Memory B cell (primary cell): Measurements from ENCODE around the gene OR2F1.

Experiments
- ATAC-seq: fragments of 150-1000 bp; cut with Tn5 transposase; 2 replicates; pipeline ENCODE4 v1.10.0; 2021; ENCODE audit warnings: low read depth, mild to moderate bottlenecking, moderate library complexity
- DNase-seq, 2 donors: peaks; one replicate each; pipeline ENCODE4 v3.0.0; 2022; ENCODE audit warnings: low spot score in 2 of 2
- H3K27ac Mint-ChIP-seq: one replicate; pipeline ENCODE4 v1.8.0; 2022; ENCODE audit warnings: mild to moderate bottlenecking, moderate library complexity, mixed read lengths
- H3K27me3 Mint-ChIP-seq: one replicate; pipeline ENCODE4 v1.8.0; 2022; ENCODE audit warnings: mixed read lengths
- H3K36me3 Mint-ChIP-seq: one replicate; pipeline ENCODE4 v1.8.0; 2022; ENCODE audit warnings: mild to moderate bottlenecking, mixed read lengths
- H3K4me1 Mint-ChIP-seq: one replicate; pipeline ENCODE4 v1.8.0; 2022; ENCODE audit warnings: mixed read lengths
- H3K4me3 Mint-ChIP-seq: one replicate; pipeline ENCODE4 v1.8.0; 2022; ENCODE audit warnings: mild to moderate bottlenecking, moderate library complexity, mixed read lengths
- H3K9me3 Mint-ChIP-seq: one replicate; pipeline ENCODE4 v1.8.0; 2022; ENCODE audit warnings: mixed read lengths

OR2F1 gene

DNA sequence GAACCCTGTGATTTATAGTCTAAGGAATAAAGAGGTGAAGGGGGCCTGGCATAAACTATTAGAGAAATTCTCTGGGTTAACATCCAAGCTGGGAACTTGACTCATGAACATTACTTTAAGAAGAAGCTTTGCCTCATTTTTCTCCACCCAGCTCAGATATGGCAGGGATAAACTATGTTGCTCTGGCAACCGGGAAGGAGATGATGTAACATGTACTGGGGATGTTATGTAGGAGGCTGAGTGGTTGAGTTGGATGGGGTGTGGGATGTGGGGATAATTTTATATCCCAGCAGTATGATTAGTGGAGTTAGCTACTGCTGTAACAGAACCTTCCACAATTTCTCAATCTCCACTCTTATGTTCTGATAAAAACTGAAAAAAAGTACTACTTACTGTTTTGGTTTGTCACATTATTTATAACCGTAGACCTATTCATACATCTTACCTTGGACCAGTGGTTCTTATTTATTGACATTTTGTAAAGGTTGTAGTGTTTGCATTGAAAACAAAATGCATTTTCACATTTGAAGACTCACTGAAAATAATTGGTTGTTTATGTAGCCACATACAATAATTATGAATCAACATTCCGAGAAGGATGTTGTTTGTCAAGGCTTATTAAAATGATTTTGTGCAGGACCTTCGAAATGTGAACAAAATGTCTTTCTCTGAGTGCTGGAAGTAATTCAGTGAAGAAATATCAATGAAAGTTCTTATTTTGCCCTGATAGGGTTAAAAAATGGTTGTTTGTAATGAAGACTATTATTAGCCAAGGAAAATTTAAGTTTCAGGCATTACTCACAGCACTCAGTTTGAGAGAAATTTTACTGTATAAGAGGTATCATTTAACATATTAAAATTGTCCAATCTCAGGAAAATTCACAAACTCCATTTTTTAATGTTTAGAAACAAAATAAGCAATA, 18.3 kb upstream of the OR2F1 start:
- ATAC-seq: no peak
- no peaks in the 10 kb centered on the region for H3K4me1 Mint-ChIP-seq
- no peak overlapping the region for H3K4me3 Mint-ChIP-seq
- DNase-seq: no peak
- H3K36me3 Mint-ChIP-seq: peaks cover 4% of the 10 kb centered on the region
- peaks cover 7% of the 10 kb centered on the region for H3K9me3 Mint-ChIP-seq
- no peak overlapping the region for H3K27ac Mint-ChIP-seq
- H3K27me3 Mint-ChIP-seq: peaks cover 20% of the 10 kb centered on the region

DNA sequence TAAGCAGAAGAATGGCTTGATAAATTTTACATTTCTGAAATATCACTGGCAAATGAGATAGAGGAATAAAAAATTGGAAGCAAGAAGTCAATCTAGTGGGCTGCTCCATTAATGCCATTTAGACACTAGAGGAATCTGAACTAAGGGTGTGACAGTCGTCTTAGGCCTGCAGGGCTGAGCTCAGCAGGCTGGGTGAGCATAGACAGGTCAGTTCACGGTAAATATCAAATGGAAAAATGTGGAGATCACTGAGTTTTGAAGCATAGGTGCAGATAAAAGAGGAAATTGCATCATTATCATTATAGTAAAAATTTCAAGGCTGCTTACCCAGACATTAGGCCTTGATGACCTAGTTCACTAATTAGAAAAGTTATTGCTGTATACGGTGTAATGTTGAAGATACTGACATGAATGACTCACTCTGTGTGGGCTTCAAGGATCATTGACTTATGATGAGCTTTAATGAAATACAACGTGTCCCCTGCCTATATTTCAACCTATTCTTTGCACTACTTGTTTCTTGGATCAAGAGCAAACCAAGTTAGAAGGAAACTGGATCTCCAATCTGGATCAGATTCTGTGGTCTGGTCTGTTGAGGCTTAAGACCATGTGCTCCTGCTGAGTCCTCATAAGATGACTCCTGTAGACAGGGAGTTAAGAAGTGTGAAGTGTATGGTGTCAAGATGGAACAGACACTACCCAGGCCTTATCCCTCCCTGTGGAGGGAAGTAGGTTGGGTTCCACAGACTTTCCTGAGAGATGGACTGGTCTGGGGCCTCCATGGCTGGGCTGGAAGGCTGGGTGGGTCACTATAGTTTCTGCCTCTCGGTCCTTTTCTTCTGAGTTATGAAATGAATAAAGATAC, 16.0 kb upstream of the OR2F1 start:
- peaks cover 19% of the 10 kb centered on the region for H3K27me3 Mint-ChIP-seq
- no peaks in the 10 kb centered on the region for H3K4me1 Mint-ChIP-seq
- H3K36me3 Mint-ChIP-seq: peaks cover 2% of the 10 kb centered on the region
- H3K27ac Mint-ChIP-seq: no peak overlapping the region
- H3K9me3 Mint-ChIP-seq: peaks cover 2% of the 10 kb centered on the region
- no peak overlapping the region for H3K4me3 Mint-ChIP-seq
- DNase-seq (no peak), ATAC-seq (no peak)

DNA sequence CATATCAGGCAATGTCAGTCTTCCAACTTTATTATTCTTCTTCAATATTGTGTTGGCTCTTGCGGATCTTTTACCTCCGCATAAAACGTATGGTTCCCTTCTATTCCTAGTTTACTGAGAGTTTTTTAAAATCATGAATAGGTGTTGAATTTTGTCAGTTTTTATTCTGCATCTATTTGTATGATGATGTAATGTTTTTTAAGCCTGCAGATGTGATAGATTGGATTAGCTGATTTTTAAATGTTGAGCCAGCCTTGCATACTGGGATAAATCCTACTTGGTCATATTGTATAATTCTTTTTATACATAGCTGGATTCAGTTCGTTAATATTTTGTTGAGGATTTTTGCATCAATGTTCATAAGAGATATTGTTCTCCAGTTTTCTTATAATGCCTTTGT, 9.2 kb upstream of the OR2F1 start:
- H3K27ac Mint-ChIP-seq: no peak overlapping the region
- peaks cover 4% of the 10 kb centered on the region for H3K9me3 Mint-ChIP-seq
- DNase-seq: no peak
- no peak overlapping the region for H3K4me3 Mint-ChIP-seq
- H3K27me3 Mint-ChIP-seq: peaks cover 13% of the 10 kb centered on the region
- no peaks in the 10 kb centered on the region for H3K4me1 Mint-ChIP-seq
- H3K36me3 Mint-ChIP-seq: no peaks in the 10 kb centered on the region
- no peak for ATAC-seq

DNA sequence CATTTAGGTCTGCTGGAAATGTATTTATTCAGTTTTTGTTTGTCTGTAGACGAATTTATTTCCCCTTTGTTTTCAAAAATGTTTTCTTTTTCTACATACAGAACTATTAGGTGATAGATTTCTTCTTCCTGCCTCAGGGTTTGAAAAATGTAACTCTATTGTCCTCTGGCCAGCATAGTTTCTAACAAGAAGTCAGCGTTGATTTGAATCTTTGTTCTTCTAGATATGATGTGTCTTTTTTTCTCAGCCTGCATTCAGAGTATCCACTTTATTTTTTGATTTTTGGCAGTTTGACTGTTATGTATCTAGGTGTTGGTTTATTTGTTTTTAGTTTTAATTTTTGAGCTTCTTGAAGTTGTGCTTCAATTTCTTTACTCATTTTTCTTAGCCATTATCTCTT, 7.5 kb upstream of the OR2F1 start:
- Mint-ChIP-seq H3K9me3 (peaks cover 1% of the 10 kb centered on the region), H3K27me3 (peaks cover 11% of the 10 kb centered on the region), H3K27ac (no peak overlapping the region), H3K36me3 (no peaks in the 10 kb centered on the region), H3K4me1 (no peaks in the 10 kb centered on the region), H3K4me3 (no peak overlapping the region)
- ATAC-seq (no peak), DNase-seq (no peak)

DNA sequence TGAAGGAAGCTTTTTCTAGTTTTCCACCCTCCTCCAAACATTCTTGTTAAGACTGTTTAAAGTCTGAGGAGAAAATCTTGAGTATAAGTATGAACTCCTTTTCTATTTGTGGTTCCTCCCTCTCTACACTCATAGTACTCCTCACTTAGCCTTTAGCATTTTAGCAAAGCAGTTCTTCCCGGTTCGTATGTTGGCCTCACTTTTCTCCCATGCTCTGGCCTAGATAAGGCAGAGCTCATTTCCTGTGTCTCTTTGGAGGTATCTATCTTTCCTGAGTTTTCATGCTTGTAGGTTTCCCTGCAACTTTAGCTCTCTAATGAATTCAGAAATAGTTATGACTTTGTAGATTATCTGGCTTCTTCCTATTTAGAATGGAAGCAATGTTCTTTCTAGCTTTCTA, 5.9 kb upstream of the OR2F1 start:
- H3K9me3 Mint-ChIP-seq: peaks cover 1% of the 10 kb centered on the region
- ATAC-seq (no peak), DNase-seq (no peak)
- H3K4me1 Mint-ChIP-seq: no peaks in the 10 kb centered on the region
- no peak overlapping the region for H3K4me3 Mint-ChIP-seq
- H3K27me3 Mint-ChIP-seq: peaks cover 14% of the 10 kb centered on the region
- H3K27ac Mint-ChIP-seq: no peak overlapping the region
- no peaks in the 10 kb centered on the region for H3K36me3 Mint-ChIP-seq

DNA sequence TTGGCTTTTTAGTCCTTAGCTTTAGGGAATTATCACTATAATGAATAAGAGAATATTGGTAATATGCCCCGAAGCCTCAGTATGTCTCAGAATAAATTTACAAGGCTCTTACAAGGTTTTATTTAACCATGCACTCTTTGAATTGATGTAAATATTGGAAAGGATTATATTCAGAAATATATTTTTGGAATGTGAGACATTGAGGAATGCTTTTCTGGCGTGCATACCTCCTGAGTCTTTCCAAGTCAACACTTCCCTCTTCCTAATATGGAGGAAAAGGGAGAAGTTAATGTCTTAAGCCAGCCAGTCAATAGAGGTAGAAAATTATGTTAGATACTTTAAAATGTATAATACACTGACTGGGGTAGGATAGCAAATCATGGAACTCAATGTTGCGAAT, 1.2 kb upstream of the OR2F1 start:
- Mint-ChIP-seq H3K36me3 (no peaks in the 10 kb centered on the region), H3K9me3 (no peaks in the 10 kb centered on the region), H3K27ac (no peak overlapping the region), H3K4me1 (no peaks in the 10 kb centered on the region), H3K27me3 (peaks cover 14% of the 10 kb centered on the region), H3K4me3 (no peak overlapping the region)
- DNase-seq (no peak), ATAC-seq (no peak)

DNA sequence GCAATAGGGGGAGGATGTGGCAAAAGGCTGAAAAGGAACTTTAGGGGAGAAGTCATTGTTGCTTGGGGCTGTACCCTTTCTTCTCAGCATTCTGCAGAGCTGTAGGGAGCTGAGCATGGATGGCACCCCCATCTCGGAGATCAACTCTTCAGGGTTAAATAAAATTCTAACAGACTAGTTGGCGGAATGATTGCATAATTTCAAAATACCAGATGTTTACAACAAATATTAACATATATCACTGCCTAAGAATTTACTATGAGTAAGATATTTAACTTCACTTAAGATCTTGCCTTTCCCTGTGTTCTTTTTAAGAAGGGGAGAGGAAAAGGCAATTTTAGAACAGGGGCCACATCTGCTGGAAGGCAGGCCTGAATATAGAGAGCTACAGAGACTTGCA, 509 bp upstream of the OR2F1 start:
- Mint-ChIP-seq H3K36me3 (no peaks in the 10 kb centered on the region), H3K27ac (no peak overlapping the region), H3K27me3 (peaks cover 11% of the 10 kb centered on the region), H3K9me3 (no peaks in the 10 kb centered on the region), H3K4me3 (no peak overlapping the region), H3K4me1 (no peaks in the 10 kb centered on the region)
- no peak for ATAC-seq
- DNase-seq: no peak

DNA sequence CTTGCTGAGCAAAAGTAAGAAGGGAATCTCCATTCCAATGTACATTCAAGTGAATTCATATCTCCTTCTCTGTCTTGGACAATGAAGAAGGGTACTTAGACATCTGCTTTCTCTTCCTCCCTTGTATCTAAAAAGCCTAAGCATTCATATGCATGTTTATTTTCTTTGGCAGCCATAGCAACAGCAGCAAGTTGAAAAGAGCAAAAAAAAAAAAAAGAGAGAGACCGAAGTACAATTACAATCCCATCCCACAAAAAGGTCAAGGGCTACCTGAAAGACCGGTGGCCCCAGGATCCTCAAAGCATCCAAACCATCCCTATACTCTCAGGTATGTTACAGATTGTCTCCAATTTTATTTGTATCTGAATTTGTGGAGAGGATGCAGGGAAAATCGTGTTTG, 4.1 kb downstream of the OR2F1 start:
- Mint-ChIP-seq H3K4me1 (no peaks in the 10 kb centered on the region), H3K36me3 (no peaks in the 10 kb centered on the region)

DNA sequence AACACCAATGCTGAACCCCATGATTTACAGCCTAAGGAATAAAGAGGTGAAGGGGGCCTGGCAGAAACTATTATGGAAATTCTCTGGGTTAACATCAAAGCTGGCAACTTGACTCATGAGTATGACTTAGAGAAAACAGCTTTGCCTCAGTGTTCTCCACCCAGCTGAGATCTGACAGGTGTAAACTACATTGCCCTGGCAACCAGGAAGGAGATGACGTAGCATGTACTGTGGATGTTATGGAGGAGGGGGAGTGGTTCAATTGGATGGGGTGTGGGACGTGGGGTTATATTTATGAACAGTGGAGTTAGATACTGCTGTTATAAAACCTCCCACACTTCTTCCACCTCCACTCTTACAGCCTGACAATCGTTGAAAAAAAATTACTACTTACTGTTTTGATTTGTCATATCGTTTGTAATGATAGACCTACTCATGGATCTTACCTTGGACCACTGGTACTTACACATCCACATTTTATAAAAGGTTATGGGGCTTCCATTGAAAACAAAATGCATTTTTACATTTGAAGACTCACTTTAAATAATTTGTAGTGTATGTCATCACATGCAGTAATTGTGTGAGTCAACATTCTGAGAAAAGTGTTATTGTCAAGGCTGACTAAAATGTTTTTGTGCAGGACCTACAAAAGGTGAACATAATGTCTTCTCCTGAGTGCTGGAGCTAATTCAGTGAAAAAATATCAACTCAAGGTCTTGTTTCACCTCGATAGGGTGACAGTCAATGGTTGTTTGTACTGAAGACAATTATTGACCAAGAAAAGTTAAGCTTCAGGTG, 6.4 kb downstream of the OR2F1 start:
- no peaks in the 10 kb centered on the region for H3K9me3 Mint-ChIP-seq
- H3K27me3 Mint-ChIP-seq: peaks cover 7% of the 10 kb centered on the region
- no peaks in the 10 kb centered on the region for H3K4me1 Mint-ChIP-seq
- no peak overlapping the region for H3K4me3 Mint-ChIP-seq
- no peak overlapping the region for H3K27ac Mint-ChIP-seq
- DNase-seq: no peak
- ATAC-seq: no peak
- H3K36me3 Mint-ChIP-seq: no peaks in the 10 kb centered on the region

More for the DNA sequence above, 4.1 kb downstream of the OR2F1 start:
- Mint-ChIP-seq H3K27me3 (peaks cover 7% of the 10 kb centered on the region), H3K9me3 (no peaks in the 10 kb centered on the region), H3K4me3 (no peak overlapping the region), H3K27ac (no peak overlapping the region)
- ATAC-seq (no peak), DNase-seq (no peak)

DNA sequence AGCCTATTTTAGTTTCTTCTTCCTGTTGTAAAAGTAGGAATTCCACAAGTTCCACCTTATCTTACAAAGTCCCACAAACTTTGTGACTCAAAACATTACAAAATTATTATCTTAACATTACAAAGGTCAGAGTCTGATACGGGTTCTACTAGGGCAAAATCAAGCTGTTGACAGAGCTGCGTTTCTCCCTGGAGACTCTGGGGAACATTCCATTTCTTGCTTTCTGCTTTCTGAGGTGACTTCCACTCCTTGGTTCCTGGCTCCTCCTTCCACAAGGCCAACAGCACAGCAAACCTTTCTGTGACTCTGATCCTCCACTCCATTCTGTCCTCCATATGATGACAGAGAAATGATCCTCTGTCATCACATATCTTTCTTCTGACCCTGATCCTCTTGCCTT, 10.6 kb downstream of the OR2F1 start:
- H3K36me3 Mint-ChIP-seq: no peaks in the 10 kb centered on the region
- no peak for ATAC-seq
- no peaks in the 10 kb centered on the region for H3K4me1 Mint-ChIP-seq
- peaks cover 4% of the 10 kb centered on the region for H3K27me3 Mint-ChIP-seq
- H3K4me3 Mint-ChIP-seq: no peak overlapping the region
- no peak for DNase-seq
- no peak overlapping the region for H3K27ac Mint-ChIP-seq
- H3K9me3 Mint-ChIP-seq: no peaks in the 10 kb centered on the region

DNA sequence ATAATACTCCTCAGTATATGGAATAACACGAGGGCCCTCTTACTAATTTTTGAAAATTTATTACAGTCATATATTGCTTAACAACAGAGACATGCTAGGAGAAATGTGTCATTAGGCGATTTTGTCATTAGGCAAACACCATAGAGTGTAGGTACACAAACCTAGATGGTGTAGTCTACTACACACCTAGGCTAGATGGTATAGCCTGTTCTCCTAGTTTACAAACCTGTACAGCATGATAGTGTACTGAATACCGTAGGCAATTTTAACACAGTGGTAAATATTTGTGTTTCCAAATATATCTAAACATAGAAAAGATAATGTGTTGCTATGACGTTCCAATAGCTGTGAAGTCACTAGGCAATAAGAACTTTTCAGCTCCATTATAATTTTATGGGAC, 12.8 kb downstream of the OR2F1 start:
- H3K36me3 Mint-ChIP-seq: no peaks in the 10 kb centered on the region
- H3K9me3 Mint-ChIP-seq: peaks cover 1% of the 10 kb centered on the region
- peaks cover 1% of the 10 kb centered on the region for H3K27me3 Mint-ChIP-seq
- no peak for ATAC-seq
- no peak for DNase-seq
- no peak overlapping the region for H3K4me3 Mint-ChIP-seq
- no peak overlapping the region for H3K27ac Mint-ChIP-seq
- no peaks in the 10 kb centered on the region for H3K4me1 Mint-ChIP-seq

DNA sequence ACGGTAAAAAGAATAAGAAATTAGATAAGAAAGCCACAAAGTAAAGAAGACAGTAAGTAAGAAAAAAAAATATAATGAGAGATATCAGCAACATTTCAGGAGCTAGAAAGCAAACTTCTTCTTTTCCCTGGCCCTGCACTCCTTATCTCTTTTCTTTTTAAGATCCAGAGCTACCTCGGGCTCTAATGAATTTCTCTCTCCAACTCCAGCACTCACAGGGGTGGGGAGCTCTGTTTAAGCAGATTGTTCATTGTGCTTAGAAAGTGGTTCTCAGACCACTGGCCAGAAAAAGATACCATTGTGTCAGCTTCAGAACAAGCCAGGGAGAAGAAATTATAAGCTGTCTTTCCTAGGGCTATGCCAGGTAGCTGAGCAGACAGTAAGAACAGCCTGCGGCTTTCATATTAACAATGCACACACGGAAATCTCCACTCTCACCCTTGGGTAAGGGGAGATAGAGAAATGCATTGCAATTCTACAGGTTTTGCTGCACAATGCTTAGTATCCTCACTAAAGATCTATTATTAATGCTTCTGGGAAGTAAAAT, 19.3 kb downstream of the OR2F1 start:
- Mint-ChIP-seq H3K4me3 (no peak overlapping the region), H3K36me3 (no peaks in the 10 kb centered on the region), H3K9me3 (peaks cover 1% of the 10 kb centered on the region), H3K4me1 (no peaks in the 10 kb centered on the region), H3K27me3 (no peaks in the 10 kb centered on the region), H3K27ac (no peak overlapping the region)
- DNase-seq: no peak
- no peak for ATAC-seq

DNA sequence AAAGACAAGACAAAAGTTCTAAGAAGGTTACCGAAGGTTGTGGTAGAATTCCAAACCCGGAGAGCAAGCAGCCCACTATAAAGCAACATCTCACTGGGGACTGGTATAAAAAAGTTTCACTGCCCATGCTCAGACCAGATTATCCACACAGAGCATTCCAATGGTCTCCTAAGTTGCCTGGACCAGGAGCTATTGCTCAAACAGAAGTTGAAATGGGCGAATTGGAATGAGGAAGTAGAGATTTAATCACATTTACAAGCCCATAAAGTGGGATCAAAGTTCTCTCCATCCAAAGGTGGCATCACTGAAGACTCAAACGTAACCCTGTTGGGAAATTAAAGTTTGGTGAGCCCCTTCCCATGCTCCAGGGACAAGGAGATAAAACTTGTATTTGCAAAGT, 19.8 kb downstream of the OR2F1 start:
- H3K4me3 Mint-ChIP-seq: no peak overlapping the region
- peaks cover 1% of the 10 kb centered on the region for H3K9me3 Mint-ChIP-seq
- no peak for ATAC-seq
- H3K27me3 Mint-ChIP-seq: no peaks in the 10 kb centered on the region
- no peak overlapping the region for H3K27ac Mint-ChIP-seq
- H3K4me1 Mint-ChIP-seq: no peaks in the 10 kb centered on the region
- no peak for DNase-seq
- no peaks in the 10 kb centered on the region for H3K36me3 Mint-ChIP-seq

DNA sequence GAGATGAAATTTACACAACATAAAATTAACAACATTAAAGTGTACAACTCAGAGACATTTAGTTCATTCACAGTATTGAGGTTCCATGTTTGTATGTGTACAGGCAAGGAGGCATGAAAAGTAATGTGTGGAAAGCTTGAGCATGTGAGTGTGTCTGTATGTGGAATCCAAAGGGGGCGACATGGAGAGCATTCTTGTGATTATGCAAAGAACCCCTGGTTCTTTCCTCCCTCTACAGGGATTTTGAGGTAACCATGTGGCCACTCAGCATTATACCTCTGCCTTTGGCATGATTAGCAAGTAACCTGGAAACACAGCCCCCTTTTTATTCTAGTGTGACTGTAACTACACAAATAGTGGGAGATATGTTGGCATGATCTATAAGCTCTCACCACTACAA, 21.0 kb downstream of the OR2F1 start:
- Mint-ChIP-seq H3K36me3 (no peaks in the 10 kb centered on the region), H3K4me3 (no peak overlapping the region), H3K27me3 (no peaks in the 10 kb centered on the region), H3K4me1 (no peaks in the 10 kb centered on the region), H3K9me3 (peaks cover 1% of the 10 kb centered on the region), H3K27ac (no peak overlapping the region)
- DNase-seq: no peak
- ATAC-seq: no peak
